ENCODE results near the gene AEBP1.

The AEBP1 gene

DNA sequence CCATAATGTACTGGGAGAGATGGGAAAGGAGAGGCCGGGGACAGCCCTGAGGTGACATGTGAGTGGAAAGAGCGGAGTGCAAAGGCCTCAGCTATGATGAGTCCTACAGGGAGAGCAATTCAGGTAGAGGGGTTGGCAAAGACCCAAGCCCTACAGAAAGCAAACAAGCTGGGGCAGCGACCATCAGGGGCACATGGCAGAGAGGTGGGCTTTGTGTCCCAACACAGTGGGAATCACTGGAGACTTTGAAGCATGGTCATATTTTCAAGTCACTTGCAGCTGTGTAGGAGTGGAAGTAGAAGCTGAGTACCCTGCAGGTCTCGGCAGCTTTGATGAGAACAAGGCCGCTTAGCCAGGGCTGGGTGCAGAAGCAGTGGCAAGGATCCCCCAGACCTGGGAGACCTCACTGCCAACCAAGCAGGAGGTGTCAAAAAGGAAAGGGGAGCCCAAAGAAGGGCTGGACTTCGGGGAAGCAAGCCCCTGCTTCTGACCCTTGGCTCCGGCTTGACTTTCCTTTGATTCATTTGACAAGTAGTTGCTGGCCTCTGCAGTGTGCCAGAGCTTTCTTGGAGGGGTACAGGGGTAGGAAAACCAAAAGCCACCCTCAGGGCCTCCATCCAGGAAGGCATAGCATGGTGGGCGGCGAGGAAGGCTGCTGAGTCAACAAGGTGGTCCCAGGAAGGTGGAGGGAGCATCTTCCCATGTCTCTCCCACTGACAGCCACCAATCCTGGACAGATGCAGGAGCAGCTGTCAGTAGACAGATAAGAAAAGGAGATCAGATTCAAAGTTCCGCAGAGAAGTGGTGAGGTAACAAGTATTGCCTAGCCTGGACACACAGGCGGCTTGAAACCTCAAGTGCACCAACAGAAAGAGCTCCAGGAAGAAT, 36.8 kb upstream of the AEBP1 start:
- DNase-seq, result no peak

DNA sequence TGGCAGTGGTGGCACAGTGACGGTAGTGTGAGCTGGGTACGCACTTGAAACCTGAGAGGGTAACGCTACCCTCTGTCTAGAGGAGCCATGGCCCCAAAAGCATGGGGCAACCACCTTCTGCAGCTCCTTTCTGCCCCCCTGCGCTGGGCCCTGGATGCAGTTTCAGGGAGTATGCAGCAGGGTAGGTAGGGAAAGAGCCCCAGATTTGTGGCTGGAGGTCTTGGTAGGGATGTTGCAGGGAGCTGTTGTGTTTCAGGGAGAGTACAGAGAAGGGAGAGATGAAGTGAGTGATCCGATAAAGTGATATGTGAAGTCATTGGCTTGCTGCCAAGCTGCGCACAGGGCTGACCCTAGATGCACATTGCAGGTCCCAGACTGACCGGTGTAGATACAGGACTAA, 36.1 kb upstream of the AEBP1 start:
- no peak for DNase-seq

DNA sequence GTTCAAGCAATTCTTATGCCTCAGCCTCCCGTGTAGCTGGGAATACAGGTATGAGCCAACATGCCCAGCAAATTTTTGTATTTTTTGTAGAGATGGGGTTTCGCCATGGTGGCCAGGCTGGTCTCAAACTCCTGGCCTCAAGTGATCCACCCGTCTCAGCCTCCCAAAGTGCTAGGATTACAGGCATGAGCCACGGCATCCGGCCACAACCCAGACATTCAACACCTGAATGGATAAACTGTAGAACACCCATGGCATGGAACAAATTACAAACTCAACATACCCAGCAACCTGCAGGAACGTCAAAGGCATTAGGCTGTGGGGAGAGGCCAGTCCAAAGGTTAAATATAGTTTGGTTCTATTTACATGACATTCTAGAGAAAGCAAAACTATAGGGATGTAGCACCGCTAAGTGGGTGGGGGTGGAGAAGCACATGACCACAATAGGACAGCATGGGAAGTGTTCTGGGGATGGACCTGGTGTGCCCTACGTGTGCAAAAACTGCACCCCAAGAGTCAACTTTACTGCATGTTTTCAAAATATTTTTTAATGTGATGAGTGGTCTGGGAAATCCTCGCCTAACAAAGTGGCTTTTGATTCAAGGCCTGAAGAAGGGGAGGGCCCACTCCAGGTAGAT, 32.3 kb upstream of the AEBP1 start:
- DNase-seq, result no peak

DNA sequence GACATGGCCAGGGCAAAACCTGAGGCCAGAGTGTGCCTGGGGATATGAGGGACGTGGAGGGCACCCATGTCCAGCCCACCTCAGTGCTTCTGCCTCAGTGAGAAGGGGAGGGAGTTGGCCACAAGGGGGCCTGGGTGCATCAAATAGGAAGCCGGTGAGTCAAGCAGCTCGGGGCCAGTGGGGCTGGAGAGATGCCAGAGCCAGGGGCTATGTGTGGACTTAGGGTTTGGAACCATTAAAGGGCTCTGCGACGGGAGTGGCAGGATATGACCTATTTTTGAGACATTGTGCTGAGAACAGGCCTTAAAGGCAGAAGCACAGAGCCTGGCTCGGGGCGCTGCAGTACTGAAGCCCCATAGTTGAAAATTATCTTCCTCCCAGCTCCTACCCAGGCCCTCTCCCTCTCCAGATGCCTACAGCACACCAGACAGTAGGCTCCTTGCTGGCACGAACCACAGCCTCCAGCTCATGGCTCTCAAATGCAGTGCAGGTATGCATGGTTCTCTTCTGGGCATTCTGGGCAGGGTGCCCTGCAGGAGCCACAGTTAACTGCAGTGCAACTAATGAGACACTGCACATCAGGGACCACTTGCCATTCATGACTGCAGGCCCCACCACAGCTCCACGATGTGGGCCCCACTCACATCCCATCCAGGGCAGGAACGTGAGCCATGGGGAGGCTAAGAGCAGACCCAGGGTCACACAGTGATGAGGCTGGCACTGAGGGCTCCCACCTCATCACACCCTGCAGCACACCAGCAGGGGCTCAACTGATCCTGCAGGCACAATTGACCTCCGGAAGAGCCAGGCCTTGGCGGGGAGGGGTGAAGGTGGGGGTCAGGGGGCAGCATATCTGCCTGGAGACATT, 31.5 kb upstream of the AEBP1 start:
- peak in 1 of 4 experiments; percentile 14 for DNase-seq

DNA sequence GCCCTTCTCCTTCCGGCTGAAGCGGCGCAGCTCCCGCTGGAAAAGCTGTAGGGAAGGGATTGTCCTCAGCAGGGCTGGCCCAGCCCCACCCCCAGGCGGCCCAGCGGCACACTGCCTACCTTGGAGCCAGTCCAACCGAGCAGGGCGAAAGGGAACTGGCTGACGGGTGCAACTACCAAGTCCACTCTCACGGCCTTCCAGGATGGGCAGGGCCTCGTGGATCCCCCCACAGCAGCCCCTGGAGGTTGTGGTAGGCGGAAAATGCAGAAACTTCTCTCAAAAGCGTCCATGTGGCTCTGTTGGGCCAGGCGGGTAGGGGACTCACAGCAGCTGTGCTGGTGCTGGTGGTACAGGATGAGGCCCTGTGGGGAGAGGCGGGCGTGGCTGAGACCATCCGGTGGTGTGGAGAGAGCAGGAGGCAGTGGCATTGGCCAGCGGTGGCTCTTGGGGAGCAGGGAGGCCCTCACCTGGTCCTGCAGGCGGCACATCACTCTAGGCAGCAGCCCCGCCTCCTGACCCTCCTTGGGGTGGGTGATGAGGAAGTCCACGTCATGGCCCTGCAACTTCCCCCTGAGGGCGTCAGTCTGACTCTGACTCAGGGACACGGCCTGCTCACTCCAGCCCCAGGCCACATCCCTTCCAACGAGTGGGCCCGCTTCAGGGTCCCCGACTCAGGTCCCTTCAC, 30.3 kb upstream of the AEBP1 start:
- no peak for DNase-seq

DNA sequence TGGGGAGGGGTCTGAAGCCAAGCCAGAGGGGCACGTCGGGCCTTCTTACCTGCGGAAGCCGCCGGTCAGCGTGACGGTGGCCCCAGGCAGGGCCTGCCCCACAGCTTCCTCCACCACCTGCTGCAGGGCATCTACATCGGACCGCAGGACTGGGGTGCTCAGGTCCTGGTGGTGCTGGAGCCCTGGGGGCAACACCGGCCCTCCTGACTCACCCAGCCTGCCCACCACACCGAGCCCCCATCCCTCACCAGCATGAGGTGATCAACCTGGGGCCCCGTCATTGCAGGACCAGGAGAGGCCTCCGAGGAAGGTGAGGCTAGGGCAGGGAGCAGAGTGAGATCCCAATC, 29.8 kb upstream of the AEBP1 start:
- no peak for DNase-seq

DNA sequence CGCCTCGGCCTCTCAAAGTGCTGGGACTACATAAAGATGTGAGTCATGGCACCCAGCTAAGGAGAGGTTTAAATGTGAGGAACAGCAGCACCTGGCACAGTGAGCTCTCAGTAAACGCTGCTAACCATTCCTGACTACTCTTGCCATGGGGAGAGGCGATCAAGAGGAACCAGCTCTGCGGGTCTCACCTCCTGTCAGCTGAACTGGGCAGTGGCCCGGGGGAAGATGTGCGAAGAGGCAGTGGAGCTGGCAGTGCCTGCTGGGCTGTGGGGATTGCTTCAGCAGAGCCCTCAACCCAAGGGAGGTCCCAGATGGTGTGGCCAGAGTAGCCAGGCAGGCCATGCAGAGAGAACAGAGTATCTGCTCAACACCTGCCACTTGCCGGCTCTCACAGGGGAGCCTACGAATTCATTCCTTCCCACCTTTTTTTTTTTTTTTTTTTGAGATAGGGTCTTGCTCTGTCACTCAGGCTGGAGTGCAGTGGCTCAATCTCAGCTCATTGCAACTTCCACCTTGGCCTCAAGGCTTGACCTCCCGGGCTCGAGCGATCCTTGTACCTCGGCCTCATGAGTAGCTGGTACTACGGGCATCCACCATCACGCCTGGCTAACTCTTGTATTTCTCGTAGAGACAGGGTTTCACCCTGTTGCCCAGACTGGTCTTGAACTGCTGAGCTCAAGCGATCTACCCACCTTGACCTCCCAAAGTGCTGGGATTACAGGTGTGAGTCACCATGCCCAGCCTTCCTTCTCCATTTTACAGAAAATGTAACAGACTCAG, 28.7 kb upstream of the AEBP1 start:
- no peak for DNase-seq

DNA sequence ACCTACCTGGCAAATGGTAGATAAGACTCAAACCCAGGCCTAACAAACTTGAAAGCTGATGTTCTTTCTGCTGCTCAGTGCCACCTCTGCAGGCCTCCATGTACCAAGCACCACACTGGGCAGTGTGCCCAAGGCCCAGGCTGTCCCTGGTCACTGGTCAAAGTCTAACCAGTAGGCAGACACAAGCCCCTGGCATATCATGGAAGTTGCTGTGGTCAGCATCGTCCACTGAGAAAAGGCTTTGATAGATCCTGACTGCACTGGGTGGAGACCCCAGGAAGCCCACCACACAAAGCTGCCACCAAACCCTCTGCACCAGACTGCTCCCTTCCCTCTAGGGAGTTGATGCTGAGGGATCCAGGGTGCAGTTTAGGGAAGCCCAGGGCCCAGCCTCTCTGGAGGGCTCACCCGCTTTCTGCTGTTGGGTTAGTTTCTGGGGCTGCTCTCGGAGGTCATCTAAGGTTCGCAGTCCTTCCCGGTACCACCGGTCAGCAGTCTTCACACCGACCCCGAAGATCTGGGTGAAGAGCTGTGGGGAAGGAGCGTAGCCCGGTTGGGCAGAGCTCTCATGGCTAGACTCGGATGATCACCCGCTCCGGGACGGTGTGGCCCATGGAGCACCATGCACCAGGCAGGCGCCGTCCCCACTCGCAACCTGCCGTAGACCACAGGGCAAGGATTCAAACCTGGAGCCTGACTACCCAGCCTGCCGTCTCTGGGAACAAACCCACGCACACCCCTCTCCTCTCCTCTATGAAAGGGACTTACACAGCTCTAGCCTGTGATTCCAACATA, 27.8 kb upstream of the AEBP1 start:
- no peak for DNase-seq

DNA sequence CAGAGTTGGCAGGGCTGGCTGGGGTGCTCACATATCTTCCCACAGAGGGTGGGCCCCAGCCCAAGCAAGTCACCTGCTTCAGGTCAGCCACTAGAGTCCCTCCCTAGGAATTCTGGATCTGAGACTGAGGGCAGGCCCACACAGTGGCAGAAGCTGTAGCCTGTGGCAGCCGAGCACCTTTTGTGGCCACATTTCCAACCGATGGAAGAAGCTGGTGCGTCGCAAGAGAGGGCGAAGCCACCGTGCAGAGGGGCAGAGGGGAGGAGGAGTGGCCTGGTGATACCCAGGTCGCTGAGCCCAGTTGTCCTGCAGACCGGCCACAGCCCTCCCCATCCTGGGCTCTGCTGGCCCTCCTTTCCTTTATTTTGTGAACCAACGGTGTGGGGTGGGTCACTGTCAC, 27.1 kb upstream of the AEBP1 start:
- DNase-seq, result no peak

DNA sequence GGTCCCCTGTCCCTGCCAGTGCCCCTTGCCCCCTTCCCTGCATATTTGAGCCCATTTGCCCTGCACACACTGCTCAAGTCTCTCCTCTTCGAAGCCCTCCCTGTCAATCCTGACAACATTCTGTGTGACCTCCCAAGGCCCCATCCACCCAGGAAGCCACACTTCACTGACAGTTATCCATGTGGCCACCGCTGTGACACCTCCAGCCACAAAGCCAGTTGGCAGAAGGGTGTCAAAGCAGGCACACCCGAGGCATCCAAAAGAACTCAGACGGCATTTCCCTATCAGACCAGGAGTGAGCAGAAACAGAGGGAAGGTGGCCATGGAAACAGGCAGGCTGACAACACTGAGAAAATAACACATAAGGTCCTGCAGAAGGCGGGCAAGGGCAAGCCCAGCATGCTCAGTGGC, 26.5 kb upstream of the AEBP1 start:
- no peak for DNase-seq

DNA sequence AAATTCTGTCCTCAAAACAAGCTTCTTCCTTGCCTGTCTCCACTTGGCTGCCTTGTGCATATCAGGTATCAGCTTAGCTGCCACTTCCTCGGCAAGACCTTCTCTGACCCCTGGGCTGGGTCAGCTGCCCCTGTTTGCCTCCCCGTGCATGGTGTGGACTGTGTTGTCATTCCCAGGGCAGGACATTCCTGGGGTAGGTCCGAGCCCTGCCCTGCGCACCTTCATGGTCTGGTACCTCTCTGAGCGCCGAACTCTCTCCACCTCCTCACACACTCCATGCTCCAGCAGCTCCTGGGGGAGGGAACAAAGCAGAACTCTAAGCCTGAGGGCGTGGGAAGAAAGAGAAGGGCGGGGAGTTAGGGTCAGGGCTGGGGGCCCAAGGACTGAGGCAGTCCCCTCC, 25.6 kb upstream of the AEBP1 start:
- no peak for DNase-seq

DNA sequence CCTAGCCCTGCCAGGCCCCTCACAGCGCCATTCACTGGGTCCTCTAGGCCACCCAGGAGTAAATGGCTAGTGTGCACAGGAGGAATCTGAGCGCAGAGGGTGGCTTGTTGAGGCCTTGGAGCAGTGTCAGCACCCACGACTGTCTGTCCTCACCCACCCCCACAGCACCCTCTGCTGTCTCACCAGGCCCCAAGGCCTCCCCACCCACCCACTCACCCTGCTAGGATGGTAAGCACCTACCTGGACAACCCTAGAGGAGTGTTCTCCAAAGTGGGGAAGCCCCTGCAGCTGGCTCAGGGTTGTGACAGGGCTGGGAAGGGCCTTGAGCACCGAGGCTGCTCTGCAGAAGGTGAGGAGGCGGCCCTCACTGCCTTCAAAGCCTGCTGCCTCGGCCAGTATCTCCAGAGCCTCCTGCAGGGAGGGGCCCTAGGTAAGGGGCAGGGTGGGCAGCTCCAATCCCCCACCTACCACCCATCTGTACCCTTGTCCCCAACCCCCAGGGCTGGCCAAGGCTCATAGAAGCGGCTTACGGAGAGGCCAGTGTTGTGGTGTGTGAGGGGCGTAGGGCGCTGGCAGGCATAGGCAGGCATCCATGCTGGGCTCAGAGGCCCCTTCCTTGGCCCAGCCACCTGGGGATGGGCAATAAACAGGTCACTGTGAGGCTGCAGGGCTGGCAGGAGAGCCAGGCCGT, 24.7 kb upstream of the AEBP1 start:
- no peak for DNase-seq

DNA sequence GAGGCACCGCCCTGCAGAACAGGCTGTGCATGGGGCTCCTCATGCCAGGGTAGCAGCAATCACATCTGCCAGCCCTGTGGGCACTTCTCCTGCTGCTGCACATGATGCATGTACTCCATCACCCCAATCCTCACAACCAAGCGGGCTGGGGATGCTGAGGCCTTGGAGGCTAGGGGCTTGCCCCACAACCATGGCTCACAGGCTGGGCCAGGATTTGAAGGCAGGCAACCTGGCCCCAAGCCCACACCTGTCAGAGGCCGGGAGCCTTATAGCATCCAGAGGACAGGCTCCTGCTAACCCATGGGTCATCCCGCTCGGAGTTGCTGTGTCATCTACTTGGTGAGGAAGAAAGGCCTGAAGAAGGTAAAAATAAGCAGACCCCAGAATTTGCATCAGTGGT, 24.0 kb upstream of the AEBP1 start:
- DNase-seq, result no peak

DNA sequence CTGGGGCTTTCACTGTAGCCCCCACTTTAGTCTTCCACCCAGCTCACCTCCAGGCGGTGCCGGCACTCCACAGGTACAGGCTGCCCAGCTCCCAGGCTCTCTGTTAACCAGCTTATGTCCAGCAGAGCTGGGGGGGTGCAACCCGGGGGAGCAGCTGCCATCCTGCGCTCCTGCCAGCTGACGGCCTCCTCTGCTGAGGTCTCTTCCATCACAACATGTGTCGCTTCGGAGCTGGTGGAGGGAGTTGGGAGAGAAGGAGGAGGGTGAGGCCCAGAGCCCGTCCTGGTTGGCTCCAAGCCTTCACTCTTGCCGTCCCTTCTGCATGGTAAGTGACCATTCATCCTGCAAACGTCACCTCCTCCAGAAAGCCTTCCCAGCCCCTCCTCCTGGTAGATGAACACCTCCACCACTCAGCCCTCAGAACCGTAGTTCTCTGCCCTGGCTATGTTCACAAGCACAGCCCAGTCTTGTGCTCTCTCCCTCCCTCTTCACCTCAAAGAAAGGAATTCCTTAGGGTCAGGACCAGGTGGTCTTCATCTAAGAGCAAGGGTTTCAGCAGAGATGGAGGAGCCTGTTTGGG, 23.4 kb upstream of the AEBP1 start:
- no peak for DNase-seq

DNA sequence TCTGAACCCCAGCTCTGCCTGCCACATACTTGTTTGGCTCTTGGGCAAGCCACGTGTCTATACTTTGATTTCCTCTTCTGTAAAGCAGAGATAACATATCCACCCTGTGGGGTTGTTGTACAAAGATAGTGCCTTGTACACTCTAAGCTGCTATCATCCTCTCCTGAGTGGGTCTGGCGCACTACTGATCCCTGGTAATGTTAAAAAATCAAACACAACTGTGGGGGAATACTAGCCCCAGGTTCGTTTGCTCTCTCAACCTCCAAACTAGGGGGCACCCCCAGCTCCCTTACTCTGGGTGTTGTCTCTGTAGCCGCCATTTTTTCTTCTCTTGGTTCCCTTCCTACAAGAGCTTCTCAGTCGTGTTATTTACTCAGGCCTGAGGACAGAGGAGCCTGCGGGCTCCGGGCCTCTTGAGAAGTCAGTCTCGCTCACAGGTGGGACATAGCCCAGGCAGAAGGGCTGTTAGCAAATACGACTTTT, 22.8 kb upstream of the AEBP1 start:
- no peak for DNase-seq

DNA sequence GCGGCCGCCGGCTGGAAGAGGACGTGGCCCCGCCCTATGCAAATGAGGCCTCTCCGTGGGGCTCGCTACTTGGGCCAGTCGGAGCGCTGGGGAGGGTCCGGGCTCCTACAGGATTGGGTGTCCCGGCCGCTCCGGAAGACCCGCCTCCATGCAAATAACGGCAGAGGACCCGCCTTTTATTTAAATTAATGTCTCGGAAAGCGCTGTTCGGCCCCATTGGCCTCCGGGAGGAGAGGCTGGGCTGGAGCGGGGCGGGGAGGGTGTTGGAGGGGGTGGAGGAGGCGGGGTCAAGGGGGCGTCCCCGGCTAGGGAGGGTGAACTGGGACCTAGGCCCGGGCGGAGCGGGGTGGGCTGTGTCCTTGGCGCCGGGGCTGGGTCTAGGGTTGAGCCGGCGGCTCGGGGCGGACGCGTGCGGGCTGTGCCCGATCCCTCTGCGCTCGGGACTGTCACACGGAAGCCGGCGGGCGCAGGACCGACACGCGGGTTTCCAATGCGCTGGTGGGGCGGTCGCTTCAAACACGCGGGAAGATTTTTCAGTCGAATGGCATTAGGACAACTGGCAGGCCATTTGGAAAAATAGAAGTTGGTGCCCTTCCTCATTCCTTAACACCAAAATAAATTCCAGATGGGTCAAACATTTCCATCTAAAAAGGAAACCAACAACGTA, 21.5 kb upstream of the AEBP1 start:
- DNase-seq, result peak; percentile 91 to 96 (median 94)

DNA sequence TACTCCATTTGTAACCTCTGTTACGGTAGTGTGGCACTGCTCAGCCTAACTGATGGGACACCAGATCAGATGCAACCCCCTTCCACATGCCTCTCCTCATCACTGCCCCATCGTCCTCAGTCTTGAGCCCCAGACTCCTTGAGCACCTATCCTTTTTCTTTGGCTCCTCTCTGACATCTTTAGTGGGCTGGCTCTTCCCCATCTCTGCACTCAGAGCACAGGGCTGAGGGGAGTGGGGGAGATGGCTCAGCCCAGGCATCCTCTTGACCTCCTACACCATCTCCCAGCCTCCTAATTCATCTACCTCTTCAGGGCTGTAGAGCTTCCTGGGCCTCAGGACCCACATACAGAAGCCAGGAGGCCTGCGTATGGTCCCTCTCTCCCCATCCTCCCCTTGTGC, 20.3 kb upstream of the AEBP1 start:
- no peak for DNase-seq

DNA sequence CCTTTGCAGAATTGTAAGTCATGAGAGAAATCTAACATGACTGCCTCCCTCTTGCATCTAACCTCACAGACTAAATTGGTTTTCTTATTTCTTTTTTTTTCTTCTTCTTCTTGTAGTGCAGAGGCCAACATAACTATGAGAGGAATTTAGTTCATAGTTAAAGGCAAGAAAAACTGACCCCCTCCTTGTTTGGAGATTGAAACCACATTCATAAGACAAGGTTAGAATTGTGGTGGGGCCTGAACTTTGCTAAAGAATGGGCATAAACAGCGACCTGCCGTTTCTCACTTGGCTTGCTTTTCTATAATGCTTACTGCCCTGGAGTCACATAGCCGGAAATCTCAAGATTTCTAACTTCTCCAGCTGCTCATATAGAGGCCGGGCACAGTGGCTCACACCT, 19.4 kb upstream of the AEBP1 start:
- no peak for DNase-seq

DNA sequence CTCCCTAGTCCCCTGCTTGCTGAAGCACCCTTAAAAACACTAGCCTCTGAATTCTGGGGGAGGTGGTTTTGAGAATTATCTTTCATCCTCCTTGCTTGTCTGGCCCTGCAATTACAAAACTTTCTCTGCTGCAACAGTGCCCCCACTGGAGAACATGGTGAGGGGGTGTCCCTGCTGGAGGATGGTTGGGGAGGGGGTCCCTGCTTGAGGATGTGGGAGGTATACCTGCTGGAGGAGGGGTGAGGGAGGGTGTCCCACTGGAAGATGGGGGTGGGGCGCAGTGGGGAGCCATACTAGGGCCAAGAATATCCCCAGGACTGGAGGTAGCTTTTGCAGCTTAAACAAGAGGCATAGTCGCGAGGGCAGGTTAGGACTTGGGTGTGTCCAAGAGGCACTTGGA, 18.6 kb upstream of the AEBP1 start:
- no peak for DNase-seq

DNA sequence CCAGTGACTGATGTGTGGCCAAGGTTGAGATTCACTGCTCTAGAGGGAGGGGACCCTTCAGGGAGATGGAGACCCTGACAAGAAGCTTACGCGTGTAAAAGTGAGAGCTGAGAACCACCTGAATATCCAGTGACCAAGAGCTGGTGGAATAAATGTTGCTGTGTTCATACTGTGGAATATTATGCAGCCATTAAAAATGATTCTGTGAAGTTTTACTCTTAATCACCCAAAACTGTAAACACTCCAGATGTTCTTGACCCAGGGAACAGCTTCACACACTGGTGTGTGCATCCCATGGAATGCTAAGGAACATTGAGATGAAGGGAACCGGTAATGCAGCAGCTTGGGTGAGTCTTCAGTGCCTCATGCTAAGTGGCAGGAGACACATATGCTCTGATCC, 17.5 kb upstream of the AEBP1 start:
- no peak for DNase-seq
